Posterior vena cava (tissue), 2 donors: ENCODE measurements around the gene CETP. TPM values are rescaled to one million over a fixed set of nuclear protein-coding genes. Genes with fewer than 3 reads are reported as not detected.

Experiments
- DNase-seq: peaks from one replicate; pipeline ENCODE4 v3.0.0-alpha.2; 2020; ENCODE audit warnings: low spot score
- intact Hi-C, 2 donors: fragments of 100-400 bp; cut with DNase I; formaldehyde crosslinking; loops; one replicate each; pipeline versions ENCODE4 v1.14.1 to v1.14.2; 2022 to 2023
- total RNA-seq, 2 donors: library from RNA; stranded (reverse); fragmentation: NEBNext Ultra II Directional; extraction: Animal tissue kit (Norgen Biotek cat#: 25700); gene quantifications; one replicate each; pipeline ENCODE4 v1.2.1, GENCODE V29; 2021
- donor health status: DM: yes; HTN: yes; CAD: no.
- donor health status: DM: yes; HTN: yes; CAD: no.

CETP gene
- total RNA-seq, 2 donors from 2014 or later = 0.60 TPM; not detected in 1

GRCh38 chr16:57025941-57026777 lies 64.4 kb downstream of the CETP start:
- DNase-seq = peak; percentile 77
- intact Hi-C loops = no loop called here

- intact Hi-C loops = no loop called here
- peak; percentile 38 for DNase-seq
Observed at GRCh38 chr16:57026778-57027062, 65.0 kb downstream of the CETP start.

GRCh38 chr16:57027067-57027466 lies 65.3 kb downstream of the CETP start:
- intact Hi-C loops = no loop called here
- DNase-seq = no peak

- DNase-seq = peak; percentile 23
Observed at GRCh38 chr16:57028086-57028485, 66.3 kb downstream of the CETP start.

GRCh38 chr16:57029161-57030160 lies 67.7 kb downstream of the CETP start:
- DNase-seq = peak; percentile 54
- intact Hi-C loops = no loop called here

More at GRCh38 chr16:57028086-57028485, 66.3 kb downstream of the CETP start:
- intact Hi-C loops = no loop called here

GRCh38 chr16:57030346-57030902 lies 68.7 kb downstream of the CETP start:
- intact Hi-C loops = no loop called here
- peak; percentile 1 for DNase-seq

- peak; percentile 20 for DNase-seq
- intact Hi-C loops = no loop called here
Observed at GRCh38 chr16:57031156-57031555, 69.4 kb downstream of the CETP start.

- intact Hi-C loops = no loop called here
Observed at GRCh38 chr16:57032346-57032745, 70.6 kb downstream of the CETP start.

GRCh38 chr16:57032931-57033330 lies 71.2 kb downstream of the CETP start:
- no peak for DNase-seq
- intact Hi-C loops = no loop called here

More at GRCh38 chr16:57032346-57032745, 70.6 kb downstream of the CETP start:
- DNase-seq = no peak

Other genes with a start within 250 kb of the CETP start
- gene NUP93, start 231.8 kb upstream of the CETP start, total RNA-seq = 10 to 100 TPM; 42.8 to 54.7 TPM
- gene SLC12A3, start 96.7 kb upstream of the CETP start, total RNA-seq = not detected
- gene HERPUD1, start 29.8 kb upstream of the CETP start, total RNA-seq = 100 to 1,000 TPM in 1 of 2 donors, 10 to 100 TPM in 1; 99.7 to 106 TPM
- gene NLRC5, start 27.6 kb downstream of the CETP start, total RNA-seq = 10 to 100 TPM; 37.8 to 53.2 TPM
- 10 to 100 TPM; 26.7 to 28.4 TPM for gene CPNE2, start 130.6 kb downstream of the CETP start, total RNA-seq
- 10 to 100 TPM; 56.0 to 56.1 TPM for gene PSME3IP1, start 224.1 kb downstream of the CETP start, total RNA-seq
- 10 to 100 TPM; 26.8 to 27.6 TPM for gene RSPRY1, start 224.4 kb downstream of the CETP start, total RNA-seq